DOHH2 (cell line): ENCODE data around the gene DDX41.

Experiments used
- EZH2phosphoT487 ChIP-seq: fragments of 200-600 bp; sonication (generic); IDR thresholded peaks from 2 replicates; pipeline ENCODE4 v1.6.1; 2017; ENCODE audit warnings: borderline replicate concordance, mild to moderate bottlenecking, antibody characterized with exemption, low read length, moderate library complexity, mixed read lengths
- TF ChIP-seq, protein P1 (sequence below): fragments of 200-600 bp; sonication (generic); IDR thresholded peaks from one replicate; pipeline ENCODE4 v1.5.1; 2014; ENCODE audit warnings: antibody characterized with exemption, mild to moderate bottlenecking, low read depth, low read length; ENCODE audit not compliant: poor library complexity, severe bottlenecking

DNA sequence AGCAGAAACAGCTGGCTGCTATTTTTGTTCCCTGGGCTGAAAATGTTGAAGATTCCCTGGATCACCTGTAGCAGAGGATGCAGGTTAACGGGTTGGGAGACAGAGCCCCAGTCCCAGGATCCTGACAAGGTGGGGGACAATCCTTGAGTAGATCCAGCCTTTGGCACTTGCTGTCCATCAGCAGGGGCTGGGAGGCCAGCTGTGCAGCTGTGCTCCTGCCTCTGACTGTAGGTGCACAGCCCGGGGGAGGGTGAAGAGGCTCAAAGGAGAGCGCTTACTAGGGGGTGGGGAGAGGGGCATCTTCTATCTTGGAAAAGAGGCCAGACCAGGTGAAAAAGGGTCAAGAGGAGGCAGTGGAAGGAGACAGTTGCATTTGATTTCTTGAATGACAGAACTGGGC is 3.5 kb upstream of the DDX41 start:
- TF ChIP-seq, protein P1, sequence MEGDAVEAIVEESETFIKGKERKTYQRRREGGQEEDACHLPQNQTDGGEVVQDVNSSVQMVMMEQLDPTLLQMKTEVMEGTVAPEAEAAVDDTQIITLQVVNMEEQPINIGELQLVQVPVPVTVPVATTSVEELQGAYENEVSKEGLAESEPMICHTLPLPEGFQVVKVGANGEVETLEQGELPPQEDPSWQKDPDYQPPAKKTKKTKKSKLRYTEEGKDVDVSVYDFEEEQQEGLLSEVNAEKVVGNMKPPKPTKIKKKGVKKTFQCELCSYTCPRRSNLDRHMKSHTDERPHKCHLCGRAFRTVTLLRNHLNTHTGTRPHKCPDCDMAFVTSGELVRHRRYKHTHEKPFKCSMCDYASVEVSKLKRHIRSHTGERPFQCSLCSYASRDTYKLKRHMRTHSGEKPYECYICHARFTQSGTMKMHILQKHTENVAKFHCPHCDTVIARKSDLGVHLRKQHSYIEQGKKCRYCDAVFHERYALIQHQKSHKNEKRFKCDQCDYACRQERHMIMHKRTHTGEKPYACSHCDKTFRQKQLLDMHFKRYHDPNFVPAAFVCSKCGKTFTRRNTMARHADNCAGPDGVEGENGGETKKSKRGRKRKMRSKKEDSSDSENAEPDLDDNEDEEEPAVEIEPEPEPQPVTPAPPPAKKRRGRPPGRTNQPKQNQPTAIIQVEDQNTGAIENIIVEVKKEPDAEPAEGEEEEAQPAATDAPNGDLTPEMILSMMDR, result no peak
- no peak for TF ChIP-seq EZH2phosphoT487
